Pancreas (tissue), 10 donors: ENCODE data around the gene DNPH1. TPM values are rescaled to one million over a fixed set of nuclear protein-coding genes. Genes with fewer than 3 reads are reported as not detected.

Experiments used
- ATAC-seq, 4 donors: fragments of 200-7000 bp; cut with Tn5 transposase; one replicate each; pipeline versions ENCODE4 v1.8.0 to v1.9.1; 2020; ENCODE audit warnings: mild to moderate bottlenecking in 4 of 4, moderate library complexity in 4 of 4
- DNase-seq, 6 donors: peaks; one replicate each; pipeline ENCODE4 v3.0.0-alpha.2; 2020
- FAIRE-seq: peaks from 2 replicates; lab custom pipeline; 2012; peaks lifted over from hg19 to GRCh38; lab: Jason Lieb, UNC
- H3K27ac ChIP-seq, 4 donors: fragments of 200-600 bp; sonication (generic); 1 replicate in 3 of 4; 2 replicates in 1 of 4; pipeline versions ENCODE4 v1.5.0 to v1.8.0; 2020
- H3K27me3 ChIP-seq, 4 donors: fragments of 200-600 bp; one replicate each; pipeline ENCODE4 v1.8.0; 2021
- H3K36me3 ChIP-seq, 3 donors: fragments of 200-600 bp; sonication (generic) in 1 of 3; one replicate each; pipeline versions ENCODE4 v1.5.0 to v1.8.0; 2020 to 2021
- H3K4me1 ChIP-seq, 3 donors: fragments of 200-600 bp; one replicate each; pipeline ENCODE4 v1.8.0; 2021
- H3K4me3 ChIP-seq, 4 donors: fragments of 200-600 bp; sonication (generic) in 2 of 4; one replicate each; pipeline versions ENCODE4 v1.5.0 to v1.8.0; 2020 to 2021
- H3K9me3 ChIP-seq, 4 donors: fragments of 200-600 bp; one replicate each; pipeline ENCODE4 v1.8.0; 2021
- WGBS, 2 donors: extraction: QIAGEN DNeasy Blood & Tissue Kit; methylation state at CpG; one replicate each; pipeline ENCODE4 v1.1.7; 2013; 5-methylcytosine and 5-hydroxymethylcytosine counted together
- intact Hi-C, 3 donors: fragments of 100-400 bp; cut with DNase I; formaldehyde crosslinking; loops; one replicate each; pipeline versions ENCODE4 v1.11.1 to v1.14.2; 2022
- polyA plus RNA-seq, 2 donors: library from polyadenylated mRNA; stranded (reverse); fragments of 200-250 nt; gene quantifications; one replicate each; pipeline ENCODE4 v1.2.3, GENCODE V29; 2013
- total RNA-seq, 6 donors: library from RNA; stranded (reverse); fragmentation: NEBNext Ultra II Directional in 4 of 6; extraction: Animal tissue kit (Norgen Biotek cat#: 25700) in 4 of 6; gene quantifications; one replicate each; pipeline versions ENCODE4 v1.2.1 to v1.2.4, GENCODE V29; 2021 to 2023
- TF ChIP-seq, protein P1 (sequence below), 4 donors: fragments of 200-600 bp; sonication (generic) in 3 of 4; IDR thresholded peaks; one replicate each; pipeline versions ENCODE4 v1.5.0 to v1.8.0; 2021; ENCODE audit warnings: antibody characterized with exemption in 4 of 4
- donor health status: healthy with polysubstance abuse.
- donor health status: DM: no; HTN: no; CAD: no; lungs with moderate emphysema.
- donor health status: DM: no; HTN: no; CAD: no.
- donor health status: control.
- donor health status: control.
- donor health status: Bipolar disorder and iron deficiency.
- donor health status: DM: yes; HTN: yes; CAD: no.
- donor health status: DM: no; HTN: no; CAD: no.
- donor health status: DM: no; HTN: no; CAD: no.
- donor health status: DM: yes; HTN: yes; CAD: no.

DNPH1 gene
- total and polyA plus RNA-seq, 8 donors, result 19.9 to 73.3 (median 43.2) TPM

DNA sequence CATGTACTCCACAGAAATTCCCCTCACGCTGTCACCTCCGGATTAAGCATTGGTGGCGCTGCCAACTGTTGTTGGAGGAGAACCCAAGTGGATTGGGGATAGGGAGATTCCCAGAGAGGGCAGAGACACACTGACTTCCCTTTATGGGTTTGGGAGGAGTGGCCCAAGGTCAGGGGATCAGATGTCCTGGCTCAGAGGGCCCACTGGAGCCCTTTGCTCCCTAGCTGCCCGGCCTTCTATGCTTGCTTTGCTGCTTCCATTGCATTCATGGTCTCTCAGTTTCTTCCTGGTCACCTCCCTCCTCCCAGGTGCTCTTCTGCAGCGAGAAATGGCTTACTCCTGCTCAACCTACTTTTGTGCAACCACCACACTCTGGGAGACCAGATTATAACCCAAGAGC is 32.9 kb downstream of the DNPH1 start:
- no peaks in the 10 kb centered on the region for H3K9me3 ChIP-seq
- H3K36me3 ChIP-seq, result peaks cover 0 to 18% (median 2%) of the 10 kb centered on the region in 3 donors
- ATAC-seq, result no peak
- intact Hi-C loops, result no loop called here
- DNase-seq, result no peak
- no peaks in the 10 kb centered on the region for H3K27me3 ChIP-seq
- WGBS, 2 donors, result 90 to 92% methylated on average over 5 of the region's 5 CpGs
- no peak overlapping the region for H3K4me3 ChIP-seq
- no peak overlapping the region for H3K27ac ChIP-seq
- no peak for FAIRE-seq
- no peaks in the 10 kb centered on the region for H3K4me1 ChIP-seq
- TF ChIP-seq, protein P1, sequence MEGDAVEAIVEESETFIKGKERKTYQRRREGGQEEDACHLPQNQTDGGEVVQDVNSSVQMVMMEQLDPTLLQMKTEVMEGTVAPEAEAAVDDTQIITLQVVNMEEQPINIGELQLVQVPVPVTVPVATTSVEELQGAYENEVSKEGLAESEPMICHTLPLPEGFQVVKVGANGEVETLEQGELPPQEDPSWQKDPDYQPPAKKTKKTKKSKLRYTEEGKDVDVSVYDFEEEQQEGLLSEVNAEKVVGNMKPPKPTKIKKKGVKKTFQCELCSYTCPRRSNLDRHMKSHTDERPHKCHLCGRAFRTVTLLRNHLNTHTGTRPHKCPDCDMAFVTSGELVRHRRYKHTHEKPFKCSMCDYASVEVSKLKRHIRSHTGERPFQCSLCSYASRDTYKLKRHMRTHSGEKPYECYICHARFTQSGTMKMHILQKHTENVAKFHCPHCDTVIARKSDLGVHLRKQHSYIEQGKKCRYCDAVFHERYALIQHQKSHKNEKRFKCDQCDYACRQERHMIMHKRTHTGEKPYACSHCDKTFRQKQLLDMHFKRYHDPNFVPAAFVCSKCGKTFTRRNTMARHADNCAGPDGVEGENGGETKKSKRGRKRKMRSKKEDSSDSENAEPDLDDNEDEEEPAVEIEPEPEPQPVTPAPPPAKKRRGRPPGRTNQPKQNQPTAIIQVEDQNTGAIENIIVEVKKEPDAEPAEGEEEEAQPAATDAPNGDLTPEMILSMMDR (IDR thresholded peaks at IDR 0.05), result no peak

DNA sequence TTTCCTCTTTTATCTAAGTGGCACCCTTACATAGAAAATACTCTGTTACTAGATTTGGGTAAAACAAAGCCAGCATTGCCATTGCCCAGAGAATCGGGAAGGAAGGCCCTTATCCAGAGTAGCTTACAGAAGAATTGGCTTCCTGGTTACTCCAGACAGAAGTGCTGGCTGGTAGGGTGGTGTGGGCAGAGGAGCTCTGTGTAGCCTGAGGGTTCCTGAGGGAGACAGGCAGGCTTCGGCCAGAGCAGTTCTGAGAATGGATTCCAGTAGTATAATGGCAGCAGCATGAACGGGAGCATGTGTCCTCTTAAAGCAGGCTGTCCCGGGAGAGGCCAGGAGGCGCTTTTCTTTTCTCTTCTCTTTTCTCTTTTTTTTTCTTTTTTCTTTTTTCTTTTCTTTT is 35.4 kb downstream of the DNPH1 start:
- no peaks in the 10 kb centered on the region for H3K4me1 ChIP-seq
- TF ChIP-seq, protein P1 (IDR thresholded peaks at IDR 0.05), result no peak
- no peak for DNase-seq
- no peak overlapping the region for H3K4me3 ChIP-seq
- no peaks in the 10 kb centered on the region for H3K9me3 ChIP-seq
- no peak overlapping the region for H3K27ac ChIP-seq
- no peaks in the 10 kb centered on the region for H3K27me3 ChIP-seq
- H3K36me3 ChIP-seq, result peaks cover 0 to 19% (median 2%) of the 10 kb centered on the region in 3 donors
- WGBS, 2 donors, result 95 to 97% methylated on average over 5 of the region's 5 CpGs
- FAIRE-seq, result no peak
- intact Hi-C loops, result no loop called here
- ATAC-seq, result no peak

DNA sequence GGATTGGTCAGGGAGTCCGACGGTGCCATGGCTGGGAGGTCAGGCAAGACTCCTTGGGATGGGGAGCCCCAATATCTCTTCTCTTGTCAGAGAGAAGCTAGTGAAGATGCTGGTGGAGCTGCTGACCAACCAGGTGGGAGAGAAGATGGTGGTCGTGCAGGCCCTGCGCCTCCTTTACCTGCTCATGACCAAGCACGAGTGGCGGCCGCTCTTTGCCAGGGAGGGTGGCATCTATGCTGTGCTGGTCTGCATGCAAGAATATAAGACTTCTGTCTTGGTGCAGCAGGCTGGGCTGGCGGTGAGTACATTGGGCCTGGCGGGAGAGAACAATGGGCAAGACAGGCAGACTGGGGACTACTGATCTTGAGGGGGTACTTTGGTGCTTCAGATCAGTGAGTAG is 36.4 kb downstream of the DNPH1 start:
- peaks cover 0 to 24% (median 2%) of the 10 kb centered on the region in 3 donors for H3K36me3 ChIP-seq
- H3K27me3 ChIP-seq, result no peaks in the 10 kb centered on the region
- H3K27ac ChIP-seq, result no peak overlapping the region
- H3K9me3 ChIP-seq, result no peaks in the 10 kb centered on the region
- H3K4me1 ChIP-seq, result no peaks in the 10 kb centered on the region
- ATAC-seq, result no peak
- no peak overlapping the region for H3K4me3 ChIP-seq
- WGBS, 2 donors, result 94 to 99% methylated on average over 9 of the region's 9 CpGs
- TF ChIP-seq, protein P1 (IDR thresholded peaks at IDR 0.05), result no peak
- FAIRE-seq, result no peak
- DNase-seq, result no peak
- intact Hi-C loops, result no loop called here

DNA sequence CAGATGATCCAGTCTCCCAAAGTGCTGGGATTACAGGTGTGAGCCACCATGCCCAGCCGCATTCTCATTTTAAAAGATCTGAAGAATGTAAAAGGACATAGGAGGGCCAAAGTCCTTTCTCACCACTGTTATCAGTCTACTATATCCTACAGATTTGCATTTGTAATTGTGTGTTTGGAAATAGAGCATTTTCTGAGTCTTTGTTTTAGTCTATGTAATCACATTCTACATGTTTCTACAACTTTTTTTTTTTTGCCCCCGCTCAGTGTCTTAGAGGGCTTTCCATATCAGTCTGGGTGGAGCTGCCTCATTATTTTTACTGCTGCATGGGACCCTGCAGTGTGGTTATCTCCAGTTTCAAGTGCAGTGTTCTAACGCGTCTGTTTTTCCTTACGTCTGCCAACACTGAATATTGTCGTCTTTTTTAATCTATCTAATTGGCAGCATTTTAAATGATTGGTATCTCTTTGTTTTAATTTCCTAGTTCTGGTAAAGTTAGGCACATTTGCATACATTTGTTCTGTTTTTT is 39.4 kb downstream of the DNPH1 start:
- FAIRE-seq (no peak), DNase-seq (no peak), ATAC-seq (no peak)
- no peaks in the 10 kb centered on the region for H3K27me3 ChIP-seq
- no peaks in the 10 kb centered on the region for H3K9me3 ChIP-seq
- H3K27ac ChIP-seq, result no peak overlapping the region
- intact Hi-C loops, result no loop called here
- WGBS, 2 donors, result 77 to 79% methylated on average over 6 of the region's 6 CpGs
- no peaks in the 10 kb centered on the region for H3K4me1 ChIP-seq
- TF ChIP-seq, protein P1 (IDR thresholded peaks at IDR 0.05), result no peak
- H3K4me3 ChIP-seq, result no peak overlapping the region
- H3K36me3 ChIP-seq, result peaks cover 0 to 19% (median 2%) of the 10 kb centered on the region in 3 donors

DNA sequence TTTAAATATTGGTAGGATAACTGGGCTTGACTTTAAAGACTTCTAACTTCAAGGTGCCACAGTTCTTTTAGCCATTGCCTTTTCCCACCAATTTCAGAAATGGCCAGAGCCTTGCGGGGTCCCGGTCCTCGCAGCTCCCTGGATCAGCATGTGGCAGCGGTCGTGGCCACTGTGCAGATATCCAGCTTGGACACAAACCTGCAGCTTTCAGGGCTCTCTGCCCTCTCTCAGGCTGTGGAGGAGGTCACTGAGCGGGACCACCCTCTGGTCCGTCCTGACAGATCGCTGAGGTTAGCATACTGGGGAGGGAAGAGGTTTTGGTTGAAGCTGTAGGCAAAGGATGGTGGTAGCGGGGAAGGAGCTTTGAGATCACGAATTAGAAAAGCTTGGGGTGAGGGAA is 40.9 kb downstream of the DNPH1 start:
- DNase-seq (no peak), FAIRE-seq (no peak), ATAC-seq (no peak)
- Histone ChIP-seq H3K27ac (no peak overlapping the region), H3K4me3 (no peak overlapping the region), H3K4me1 (no peaks in the 10 kb centered on the region), H3K9me3 (no peaks in the 10 kb centered on the region), H3K36me3 (peaks cover 0 to 19% (median 2%) of the 10 kb centered on the region in 3 donors), H3K27me3 (no peaks in the 10 kb centered on the region)
- 92 to 97% methylated on average over 10 of the region's 10 CpGs for WGBS, 2 donors
- intact Hi-C loops, result no loop called here
- TF ChIP-seq, protein P1 (IDR thresholded peaks at IDR 0.05), result no peak
